IMR-90 (cell line): Measurements from ENCODE around the gene RBKS. TPM values are rescaled to one million over a fixed set of nuclear protein-coding genes. Genes with fewer than 3 reads are reported as not detected.

Source experiments
- ATAC-seq: fragments of 200-7000 bp; cut with Tn5 transposase; 2 replicates; pipeline ENCODE4 v1.9.1; 2020; ENCODE audit warnings: low read depth, mild to moderate bottlenecking, moderate library complexity
- BruUV-seq: library from RNA; stranded (reverse); fragments of 400-500 nt; replicated peaks from 2 replicates; lab custom pipeline; 2021; lab: Mats Ljungman, UMichigan
- CTCF ChIA-PET: fragments of 300-600 bp; formaldehyde crosslinking; extraction: SDS; loops from one replicate; lab custom pipeline; 2021; ENCODE audit warnings: antibody characterized with exemption; lab: Yijun Ruan, JAX
- POLR2A ChIA-PET: fragments of 300-600 bp; sonication (Branson Sonifier 250); formaldehyde crosslinking; loops from one replicate; lab custom pipeline; 2022; ENCODE audit warnings: antibody characterized with exemption; ENCODE audit not compliant: unreplicated experiment; lab: Charles Lee
- DNase-seq: peaks from one replicate; pipeline ENCODE4 v3.0.0; 2013
- H2AFZ ChIP-seq: replicated peaks from 2 replicates; pipeline ENCODE3; 2013; ENCODE audit warnings: low read length, mild to moderate bottlenecking; ENCODE audit not compliant: poor library complexity
- H2AK5ac ChIP-seq: 2 replicates; pipeline ENCODE4 v1.6.1; 2013; ENCODE audit warnings: low read depth, low read length, inconsistent platforms
- H2AK9ac ChIP-seq: replicated peaks from 2 replicates; pipeline ENCODE3; 2013; ENCODE audit warnings: mild to moderate bottlenecking, low read depth, low read length, moderate library complexity; ENCODE audit not compliant: poor library complexity
- H2BK120ac ChIP-seq: 2 replicates; pipeline ENCODE4 v1.6.1; 2013; ENCODE audit warnings: low read depth, low read length, inconsistent platforms
- H2BK15ac ChIP-seq: 3 replicates; pipeline ENCODE4 v1.6.1; 2013; ENCODE audit warnings: low read depth, low read length, inconsistent platforms
- H2BK20ac ChIP-seq: 2 replicates; pipeline ENCODE4 v1.6.1; 2013; ENCODE audit warnings: low read depth, mild to moderate bottlenecking, inconsistent platforms, low read length, moderate library complexity
- H2BK5ac ChIP-seq: 2 replicates; pipeline ENCODE4 v1.6.1; 2013; ENCODE audit warnings: mild to moderate bottlenecking, low read depth, low read length, inconsistent platforms; ENCODE audit not compliant: poor library complexity, severe bottlenecking
- H3K14ac ChIP-seq: replicated peaks from 2 replicates; pipeline ENCODE4 v1.6.1; 2013; ENCODE audit warnings: low read depth, low read length, inconsistent platforms
- H3K18ac ChIP-seq: 2 replicates; pipeline ENCODE4 v1.6.1; 2013; ENCODE audit warnings: low read depth, low read length, control low read depth
- H3K23ac ChIP-seq: 2 replicates; pipeline ENCODE4 v1.6.1; 2013; ENCODE audit warnings: low read depth, low read length, inconsistent platforms
- H3K27ac ChIP-seq: 2 replicates; pipeline ENCODE4 v1.5.1; 2013; ENCODE audit warnings: mild to moderate bottlenecking, control low read depth, low read length; ENCODE audit not compliant: insufficient read depth
- H3K27me3 ChIP-seq: 2 replicates; pipeline ENCODE4 v1.6.1; 2013; ENCODE audit warnings: low read length; ENCODE audit not compliant: control insufficient read depth, insufficient read depth
- H3K36me3 ChIP-seq: 2 replicates; pipeline ENCODE4 v1.6.1; 2013; ENCODE audit warnings: low read length, mixed read lengths; ENCODE audit not compliant: control insufficient read depth, insufficient read depth
- H3K4ac ChIP-seq: 2 replicates; pipeline ENCODE4 v1.6.1; 2013; ENCODE audit warnings: low read depth, low read length, inconsistent platforms
- H3K4me1 ChIP-seq: 2 replicates; pipeline ENCODE4 v1.6.1; 2013; ENCODE audit warnings: low read length, mixed read lengths; ENCODE audit not compliant: control insufficient read depth, insufficient read depth
- H3K4me2 ChIP-seq: 2 replicates; pipeline ENCODE4 v1.6.1; 2013; ENCODE audit warnings: low read depth, mild to moderate bottlenecking, control low read depth, low read length, moderate library complexity
- H3K4me3 ChIP-seq: 2 replicates; pipeline ENCODE4 v1.5.1; 2013; ENCODE audit warnings: low read depth, mild to moderate bottlenecking, control low read depth, low read length, moderate library complexity; ENCODE audit not compliant: insufficient read depth
- H3K56ac ChIP-seq: 2 replicates; pipeline ENCODE4 v1.6.1; 2013; ENCODE audit warnings: low read length, inconsistent platforms; ENCODE audit not compliant: insufficient read depth; ENCODE audit errors: extremely low read depth
- H3K79me1 ChIP-seq, 2 experiments: 2 replicates each; pipeline ENCODE4 v1.6.1; 2013; ENCODE audit warnings: low read length in 2 of 2, inconsistent platforms in 1 of 2, low read depth in 1 of 2
- H3K9ac ChIP-seq: 2 replicates; pipeline ENCODE4 v1.6.1; 2013; ENCODE audit warnings: low read depth, low read length, control low read depth
- H3K9me1 ChIP-seq: 2 replicates; pipeline ENCODE4 v1.6.1; 2013; ENCODE audit warnings: low read length, inconsistent platforms; ENCODE audit not compliant: insufficient read depth
- H3K9me3 ChIP-seq: 2 replicates; pipeline ENCODE4 v1.6.1; 2013; ENCODE audit warnings: low read length; ENCODE audit not compliant: control insufficient read depth, insufficient read depth
- H4K20me1 ChIP-seq: 2 replicates; pipeline ENCODE4 v1.6.1; 2013; ENCODE audit warnings: low read length, inconsistent platforms; ENCODE audit not compliant: insufficient read depth
- H4K5ac ChIP-seq: 2 replicates; pipeline ENCODE4 v1.6.1; 2013; ENCODE audit warnings: mild to moderate bottlenecking, low read depth, low read length, control low read depth
- H4K8ac ChIP-seq, 2 experiments: 2 replicates each; pipeline ENCODE4 v1.6.1; 2013; ENCODE audit warnings: low read depth in 2 of 2, low read length in 2 of 2, control low read depth in 1 of 2, inconsistent platforms in 1 of 2
- H4K91ac ChIP-seq: 2 replicates; pipeline ENCODE4 v1.6.1; 2013; ENCODE audit warnings: low read depth, low read length, inconsistent platforms; ENCODE audit not compliant: insufficient read depth
- CEBPB ChIP-seq: IDR thresholded peaks from 2 replicates; pipeline ENCODE4 v1.6.1; 2012; ENCODE audit warnings: low read depth, low read length, improper control_type of control experiment
- CTCF ChIP-seq: conservative IDR thresholded peaks from 2 replicates; pipeline ENCODE4 v1.5.1; 2012; ENCODE audit warnings: mild to moderate bottlenecking, low read depth, low read length, improper control_type of control experiment
- FOS ChIP-seq: fragments of 150-350 bp; IDR thresholded peaks from 2 replicates; pipeline ENCODE4 v1.6.1; 2016; ENCODE audit warnings: low read depth, low read length
- MAFK ChIP-seq: IDR thresholded peaks from 2 replicates; pipeline ENCODE4 v1.6.1; 2012; ENCODE audit warnings: low read depth, low read length, improper control_type of control experiment
- POLR2A ChIP-seq: IDR thresholded peaks from 2 replicates; pipeline ENCODE4 v1.6.1; 2012; ENCODE audit warnings: mild to moderate bottlenecking, low read depth, low read length
- RAD21 ChIP-seq: IDR thresholded peaks from 2 replicates; pipeline ENCODE4 v1.6.1; 2012; ENCODE audit warnings: low read length, improper control_type of control experiment
- RFX5 ChIP-seq: IDR thresholded peaks from 2 replicates; pipeline ENCODE4 v1.8.0; 2012; ENCODE audit warnings: low read depth, mild to moderate bottlenecking, low read length, moderate library complexity
- WGBS, 2 experiments: methylation state at CpG; one replicate each; pipeline versions ENCODE4 v1.1.5 to v1.1.7; 2013; ENCODE audit warnings: missing lambda C conversion rate in 2 of 2; ENCODE audit not compliant: insufficient read length in 1 of 2; ENCODE audit errors: extremely low coverage in 2 of 2; 5-methylcytosine and 5-hydroxymethylcytosine counted together
- dilution Hi-C: fragments of 300-500 bp; cut with HindIII; formaldehyde crosslinking; loops from one replicate; pipeline ENCODE4 v1.14.3; 2018; ENCODE audit warnings: low sequenced_read_pairs; ENCODE audit not compliant: unreplicated experiment
- in situ Hi-C: fragments of 300-500 bp; cut with MboI; formaldehyde crosslinking; loops from 3 replicates; pipeline ENCODE4 v1.14.3; 2019; ENCODE audit warnings: low sequenced_read_pairs, inconsistent platforms, mixed read lengths
- intact Hi-C: fragments of 100-400 bp; cut with micrococcal nuclease; formaldehyde crosslinking; loops from 2 replicates; pipeline ENCODE4 v1.10.0; 2022
- polyA plus RNA-seq, 3 experiments: library from polyadenylated mRNA; depleted of rRNA; stranded (reverse); fragments of >200 nt; gene quantifications; 2 replicates each; pipeline ENCODE4 v1.2.3, GENCODE V29; 2012; ENCODE audit warnings: low replicate concordance in 1 of 3
- total RNA-seq: library from RNA; depleted of rRNA; stranded (reverse); fragments of >200 nt; gene quantifications from 2 replicates; pipeline ENCODE4 v1.2.3, GENCODE V29; 2012
- TF ChIP-seq, protein P1 (sequence below): fragments of 150-350 bp; IDR thresholded peaks from 2 replicates; pipeline ENCODE4 v1.6.1; 2017; ENCODE audit warnings: mild to moderate bottlenecking, antibody characterized with exemption, low read length, low read depth

Gene RBKS
- total and polyA plus RNA-seq, 2 of the 4 experiments (the other 2 are of a cell fraction): 1.1 to 1.4 TPM

DNA sequence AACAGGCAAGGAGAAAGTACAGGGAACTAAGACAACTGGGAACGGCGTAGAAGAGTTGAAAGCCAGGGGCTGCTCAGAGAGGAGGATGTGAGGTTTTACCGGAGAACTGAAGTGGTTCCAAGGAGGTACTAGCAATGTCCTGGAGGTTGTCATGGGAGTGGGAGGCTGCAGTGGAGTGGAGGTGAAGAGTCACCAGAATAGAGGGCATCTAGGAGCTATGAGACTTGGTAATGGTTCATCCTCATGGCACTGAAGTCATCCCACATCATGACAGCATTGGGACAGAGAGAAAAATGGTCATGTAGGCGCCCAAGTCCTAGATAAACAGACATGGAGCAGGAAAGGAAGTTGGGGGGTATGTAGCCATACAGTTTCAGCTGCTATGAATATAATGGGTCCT is 92.3 kb downstream of the RBKS start:
- Histone ChIP-seq H4K8ac (peak overlapping the region; percentile 84 to 99), H3K4ac (peak overlapping the region; percentile 100), H3K23ac (peak overlapping the region; percentile 99), H2BK15ac (peak overlapping the region; percentile 71), H3K18ac (peak overlapping the region; percentile 96), H2BK5ac (peak overlapping the region; percentile 100), H4K20me1 (no peaks in the 10 kb centered on the region), H4K91ac (peak overlapping the region; percentile 99), H3K4me3 (no peak overlapping the region), H2AK9ac (peak overlapping the region; percentile 51), H3K9ac (no peak overlapping the region), H3K14ac (peak overlapping the region; percentile 97), H3K36me3 (no peaks in the 10 kb centered on the region), H2AK5ac (peak overlapping the region; percentile 100), H3K4me1 (peaks cover 52% of the 10 kb centered on the region), H3K79me1 (peaks cover 17 to 67% of the 10 kb centered on the region in 2 experiments; a peak in 3 of 4 replicates), H3K9me1 (peaks cover 50% of the 10 kb centered on the region), H2AFZ (no peak overlapping the region), H3K56ac (peak overlapping the region; percentile 88), H2BK120ac (peak overlapping the region; percentile 100), H3K4me2 (no peak overlapping the region), H3K9me3 (no peaks in the 10 kb centered on the region), H2BK20ac (peak overlapping the region; percentile 99), H4K5ac (peak overlapping the region; percentile 93), H3K27me3 (no peaks in the 10 kb centered on the region), H3K27ac (peak overlapping the region; percentile 96)
- in situ Hi-C loops: no loop called here
- TF ChIP-seq POLR2A: no peak
- TF ChIP-seq, protein P1, sequence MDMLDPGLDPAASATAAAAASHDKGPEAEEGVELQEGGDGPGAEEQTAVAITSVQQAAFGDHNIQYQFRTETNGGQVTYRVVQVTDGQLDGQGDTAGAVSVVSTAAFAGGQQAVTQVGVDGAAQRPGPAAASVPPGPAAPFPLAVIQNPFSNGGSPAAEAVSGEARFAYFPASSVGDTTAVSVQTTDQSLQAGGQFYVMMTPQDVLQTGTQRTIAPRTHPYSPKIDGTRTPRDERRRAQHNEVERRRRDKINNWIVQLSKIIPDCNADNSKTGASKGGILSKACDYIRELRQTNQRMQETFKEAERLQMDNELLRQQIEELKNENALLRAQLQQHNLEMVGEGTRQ: no peak
- no peak for TF ChIP-seq RFX5
- no peak for TF ChIP-seq CTCF
- TF ChIP-seq MAFK: no peak
- no peak for TF ChIP-seq CEBPB
- TF ChIP-seq FOS: no peak
- TF ChIP-seq RAD21: no peak
- DNase-seq (no peak), ATAC-seq (no peak)
- dilution Hi-C loops: no loop called here
- ChIA-PET POLR2A (no interaction called here), CTCF (no interaction called here)
- intact Hi-C loops: loop anchor here (2.0 to 5.0 kb wide), 2 partner anchors 25 to 89 kb away; no protein-coding TSS in a partner anchor
- no TSS peak for BruUV-seq
- WGBS, 2 experiments: 92% methylated on average over 3 of the region's 4 CpGs; no CpG with 5 or more reads in 1 of the 2 experiments
